GM18951 (cell line): Measurements from ENCODE around the gene TCF23.
"Not testable (repeated sequence)": the region's sequence is repeated elsewhere in the genome, so short reads cannot be mapped to it uniquely, and the experiment has no call there.

Experiments
- POLR2A ChIP-seq: IDR thresholded peaks from 4 replicates; pipeline ENCODE4 v1.6.1; 2011; ENCODE audit warnings: mild to moderate bottlenecking; ENCODE audit not compliant: insufficient read length, insufficient read depth; ENCODE audit errors: extremely low read depth
- in situ Hi-C: fragments of 300-500 bp; cut with MboI; formaldehyde crosslinking; loops from one replicate; pipeline ENCODE4 v1.12.0; 2022; ENCODE audit warnings: low sequenced_read_pairs, mixed read lengths, inconsistent platforms; ENCODE audit not compliant: unreplicated experiment

Gene TCF23

GRCh38 chr2:27148801-27149439 lies at the start of gene TCF23:
Gene TCF23, plus strand, starts transcription at chr2:27149004. Its CDS starts 130 bp downstream, at chr2:27149134.
- TF ChIP-seq POLR2A = no peak
- in situ Hi-C loops = no loop called here

DNA sequence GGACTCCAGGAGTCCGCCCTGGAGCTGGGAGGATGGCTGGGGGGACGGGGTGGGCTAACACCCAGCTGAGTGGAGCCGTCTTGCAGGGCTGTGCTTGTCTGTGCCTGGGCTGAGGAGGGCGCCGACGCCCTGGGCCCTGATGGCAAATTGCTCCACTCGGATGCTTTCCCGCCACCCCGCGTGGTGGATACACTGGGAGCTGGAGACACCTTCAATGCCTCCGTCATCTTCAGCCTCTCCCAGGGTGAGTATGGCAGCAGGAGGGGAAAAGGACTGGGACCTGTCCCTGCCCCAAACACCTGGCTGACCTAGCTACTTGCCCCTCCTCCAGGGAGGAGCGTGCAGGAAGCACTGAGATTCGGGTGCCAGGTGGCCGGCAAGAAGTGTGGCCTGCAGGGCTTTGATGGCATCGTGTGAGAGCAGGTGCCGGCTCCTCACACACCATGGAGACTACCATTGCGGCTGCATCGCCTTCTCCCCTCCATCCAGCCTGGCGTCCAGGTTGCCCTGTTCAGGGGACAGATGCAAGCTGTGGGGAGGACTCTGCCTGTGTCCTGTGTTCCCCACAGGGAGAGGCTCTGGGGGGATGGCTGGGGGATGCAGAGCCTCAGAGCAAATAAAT lies 49.4 kb upstream of the TCF23 start:
- no peak for TF ChIP-seq POLR2A
- in situ Hi-C loops = no loop called here

- in situ Hi-C loops = loop anchor here (10.0 kb wide), 1 partner anchor 185 kb away; the partner anchor contains the start of gene TRIM54
- TF ChIP-seq POLR2A = no peak
Measured at GRCh38 chr2:27100036-27100435, 48.8 kb upstream of the TCF23 start.

GRCh38 chr2:27102329-27102728 lies 46.5 kb upstream of the TCF23 start:
- in situ Hi-C loops = loop anchor here (10.0 kb wide), 1 partner anchor 182 kb away; the partner anchor contains the start of gene TRIM54
- TF ChIP-seq POLR2A = no peak

DNA sequence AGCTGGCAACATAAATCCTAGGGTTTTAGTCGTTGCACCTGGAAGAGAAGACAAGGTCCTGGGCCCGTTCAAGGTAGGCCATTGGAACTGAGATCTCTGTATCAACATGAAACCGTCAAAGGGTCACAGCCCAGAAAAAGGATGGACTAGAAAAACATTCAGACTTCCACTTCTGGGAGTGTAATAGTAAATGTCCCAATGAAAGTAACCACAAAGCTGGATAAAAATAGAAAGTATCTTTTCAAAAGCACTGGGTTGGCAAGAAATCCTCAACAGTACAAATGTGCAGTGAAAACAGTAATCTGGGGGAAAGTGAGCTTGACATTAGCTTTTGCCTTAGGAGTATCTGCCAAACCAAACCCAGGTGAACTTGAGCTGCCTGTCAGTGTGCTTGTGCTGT lies 42.8 kb upstream of the TCF23 start:
- in situ Hi-C loops = loop anchor here (10.0 kb wide), 1 partner anchor 179 kb away; the partner anchor contains the start of gene TRIM54

GRCh38 chr2:27108221-27108620 lies 40.6 kb upstream of the TCF23 start:
- in situ Hi-C loops = loop anchor here (10.0 kb wide), 1 partner anchor 177 kb away; the partner anchor contains the start of gene TRIM54
- TF ChIP-seq POLR2A = no peak

More for the DNA sequence above, 42.8 kb upstream of the TCF23 start:
- TF ChIP-seq POLR2A = no peak

- no peak for TF ChIP-seq POLR2A
- in situ Hi-C loops = loop anchor here (10.0 kb wide), 1 partner anchor 176 kb away; the partner anchor contains the start of gene TRIM54
Measured at GRCh38 chr2:27109083-27109482, 39.7 kb upstream of the TCF23 start.

GRCh38 chr2:27110603-27111352 lies 38.0 kb upstream of the TCF23 start:
- in situ Hi-C loops = not testable (repeated sequence)

- in situ Hi-C loops = not testable (repeated sequence)
Measured at GRCh38 chr2:27111392-27112078, 37.3 kb upstream of the TCF23 start.

- no peak for TF ChIP-seq POLR2A
- in situ Hi-C loops = no loop called here
Measured at GRCh38 chr2:27115519-27115918, 33.3 kb upstream of the TCF23 start.

DNA sequence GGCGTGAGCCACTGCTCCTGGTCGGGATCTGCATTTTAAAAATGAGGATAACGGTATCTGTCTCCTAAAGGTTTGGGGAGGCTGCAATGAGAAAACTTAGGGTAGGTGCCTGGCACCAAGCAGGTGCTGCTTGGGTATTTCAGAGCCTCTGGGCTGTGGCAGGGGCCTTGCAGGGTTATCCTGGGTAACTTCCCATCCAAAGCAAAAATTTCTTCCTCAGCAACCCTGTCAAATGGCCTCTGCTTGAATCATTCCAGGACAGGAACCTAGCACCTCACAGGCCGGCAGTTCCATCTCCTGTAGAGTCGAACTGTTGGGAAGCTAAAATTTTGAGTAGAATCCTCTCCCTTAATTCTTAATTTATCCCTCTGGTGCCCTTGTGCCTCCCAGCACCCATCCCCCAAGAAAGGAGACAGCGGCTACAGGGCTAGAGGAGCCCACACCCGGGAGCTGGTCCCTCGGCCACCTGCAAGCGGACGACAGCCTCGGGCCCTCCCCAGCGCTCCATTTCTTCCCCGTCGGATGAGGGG lies 30.7 kb upstream of the TCF23 start:
- no peak for TF ChIP-seq POLR2A
- in situ Hi-C loops = no loop called here

DNA sequence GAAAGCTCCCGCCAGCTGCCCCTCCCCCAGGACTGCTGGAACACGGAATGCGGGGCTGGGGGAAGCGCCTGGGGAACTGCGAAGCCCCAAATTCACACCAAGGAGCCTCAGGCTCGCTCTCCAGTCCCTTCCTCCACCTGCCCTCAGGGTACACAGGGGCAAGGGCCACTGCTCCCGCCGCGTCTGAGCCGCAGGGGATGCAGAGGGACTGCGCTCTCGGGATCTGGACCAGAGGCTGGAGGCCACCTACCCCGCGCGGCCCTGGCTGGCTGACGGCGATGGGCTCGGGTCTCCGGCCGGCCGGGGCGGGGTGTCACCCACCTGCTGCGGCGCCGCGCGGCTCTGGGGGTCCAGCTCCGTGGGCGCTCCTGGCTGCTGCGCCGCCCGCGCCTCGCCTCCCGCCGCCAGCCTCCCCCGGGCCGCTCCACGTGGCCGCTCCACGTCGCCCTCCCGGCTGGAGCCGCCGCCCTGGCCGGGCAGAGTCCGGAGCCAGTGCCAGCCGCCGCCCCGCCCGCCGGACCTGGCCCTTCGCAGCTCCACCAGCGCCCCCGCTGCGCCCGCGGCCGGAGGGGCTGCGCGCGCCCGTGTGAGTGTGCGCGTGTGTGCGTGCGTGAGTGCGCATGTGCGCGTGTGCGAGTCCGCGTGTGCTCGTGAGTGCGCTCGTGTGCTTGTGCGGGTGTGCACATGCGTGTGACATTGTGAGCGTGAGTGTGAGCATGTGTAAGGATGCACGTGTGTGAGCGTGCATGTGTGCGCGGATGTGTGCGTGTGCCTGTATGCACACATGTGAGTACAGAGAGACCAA lies 30.1 kb upstream of the TCF23 start, which contains the start of gene CGREF1:
Gene CGREF1, minus strand, starts transcription at position 604 of the 805 bp plus-strand sequence. CDS start 14,762 bp downstream, outside the sequence.
- no peak for TF ChIP-seq POLR2A
- in situ Hi-C loops = no loop called here

GRCh38 chr2:27119330-27119670 lies 29.5 kb upstream of the TCF23 start:
- in situ Hi-C loops = not testable (repeated sequence)
